T-helper 2 cell (primary cell): ENCODE results near the gene C3orf18.

Source experiments
- DNase-seq, 5 experiments: peaks; one replicate each; pipeline versions ENCODE4 v3.0.0 to v3.0.0-alpha.2; 2012 to 2022

C3orf18 gene

GRCh38 chr3:50580683-50581458, 13.3 kb upstream of the C3orf18 start:
- peak in 1 of 5 experiments; percentile 45 for DNase-seq

GRCh38 chr3:50577348-50577747, 9.8 kb upstream of the C3orf18 start:
- no peak for DNase-seq

- DNase-seq = no peak
Observed at GRCh38 chr3:50575372-50575771, 7.8 kb upstream of the C3orf18 start.

GRCh38 chr3:50574444-50574831, 6.9 kb upstream of the C3orf18 start:
- peak in 2 of 5 experiments; percentile 27 to 85 for DNase-seq

- peak in 3 of 5 experiments; percentile 47 to 99 (median 65) for DNase-seq
Observed at GRCh38 chr3:50573566-50574443, 6.3 kb upstream of the C3orf18 start.

GRCh38 chr3:50572801-50573371, 5.3 kb upstream of the C3orf18 start:
- peak in 1 of 5 experiments; percentile 48 for DNase-seq

- peak; percentile 54 to 87 (median 71) for DNase-seq
Observed at GRCh38 chr3:50572158-50572557, 4.6 kb upstream of the C3orf18 start.

GRCh38 chr3:50571486-50571885, 3.9 kb upstream of the C3orf18 start:
- DNase-seq = no peak

GRCh38 chr3:50570508-50571279, 3.1 kb upstream of the C3orf18 start:
- DNase-seq = no peak

GRCh38 chr3:50568947-50569749, 1.6 kb upstream of the C3orf18 start, which contains the start of gene HEMK1:
HEMK1 (plus strand) TSS chr3:50569522; CDS start chr3:50571105, 1,583 bp downstream.
- peak; percentile 84 to 95 (median 90) for DNase-seq

GRCh38 chr3:50567011-50567385, 549 bp downstream of the C3orf18 start:
- no peak for DNase-seq

GRCh38 chr3:50564321-50564720, 3.2 kb downstream of the C3orf18 start:
- DNase-seq = no peak

- no peak for DNase-seq
Observed at GRCh38 chr3:50563867-50564266, 3.7 kb downstream of the C3orf18 start.

GRCh38 chr3:50562861-50563260, 4.7 kb downstream of the C3orf18 start:
- no peak for DNase-seq

GRCh38 chr3:50559702-50560101, 7.8 kb downstream of the C3orf18 start:
- DNase-seq = no peak

GRCh38 chr3:50557915-50558314, 9.6 kb downstream of the C3orf18 start:
- DNase-seq = no peak

GRCh38 chr3:50557106-50557505, 10.4 kb downstream of the C3orf18 start:
- no peak for DNase-seq

GRCh38 chr3:50554553-50554952, 13.0 kb downstream of the C3orf18 start:
- peak in 1 of 5 experiments; percentile 35 for DNase-seq

- DNase-seq = no peak
Observed at GRCh38 chr3:50552598-50552997, 14.9 kb downstream of the C3orf18 start.

- peak in 1 of 5 experiments; percentile 17 for DNase-seq
Observed at GRCh38 chr3:50551681-50552435, 15.7 kb downstream of the C3orf18 start.
